ENCODE data around the gene RPH3AL. TPM values are rescaled to one million over a fixed set of nuclear protein-coding genes. Genes with fewer than 3 reads are reported as not detected.

Gene RPH3AL
- total RNA-seq, 1 experiment from 2014 or later = 3.0 TPM

DNA sequence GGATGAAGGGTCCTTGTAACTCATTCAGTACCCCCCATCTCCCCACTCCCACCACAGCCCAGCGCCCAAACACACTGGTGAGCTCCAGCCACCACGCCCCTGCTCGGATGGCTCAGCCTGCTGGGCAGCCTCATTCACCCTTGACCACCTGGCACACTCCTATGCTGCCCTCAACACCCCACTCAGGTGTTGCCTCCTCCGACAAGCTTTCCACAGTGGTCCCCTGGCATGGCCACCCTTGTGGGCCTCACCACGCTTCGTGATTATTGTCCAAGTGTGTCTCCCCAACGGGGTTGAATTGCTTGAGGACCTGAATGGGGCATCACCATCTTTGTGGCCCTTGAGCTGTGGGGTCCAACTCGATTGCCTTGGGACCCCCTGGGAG, 159.2 kb downstream of the RPH3AL start:
- no peaks in the 10 kb centered on the region for H3K79me1 ChIP-seq (ENCODE audit: insufficient read depth, low read depth, low read length, poor library complexity, severe bottlenecking)
- no peak overlapping the region for H2BK20ac ChIP-seq (ENCODE audit: low read depth, low read length, poor library complexity, severe bottlenecking)
- Mint-ChIP-seq H3K36me3 (ENCODE audit: insufficient read depth in 1 of 3, low read depth in 3 of 3) (peaks cover 0 to 4% (median 2%) of the 10 kb centered on the region in 3 experiments; a peak in 3 of 7 replicates), H3K4me1 (peaks cover 5% of the 10 kb centered on the region in 2 experiments; a peak in 3 of 4 replicates), H3K27ac (peak overlapping the region in 1 of 3 experiments; percentile 27; a peak in 2 of 7 replicates), H3K9me3 (peaks cover 3 to 7% of the 10 kb centered on the region in 2 experiments; a peak in 4 of 5 replicates), H3K4me3 (peak overlapping the region in 1 of 2 experiments; percentile 14; a peak in 1 of 5 replicates), H3K27me3 (ENCODE audit: low read depth) (peaks cover 7% of the 10 kb centered on the region)
- no CpG with 5 or more reads among the region's 8 CpGs for WGBS (ENCODE audit: extremely low coverage, insufficient read length, low lambda C conversion rate)
- no peak overlapping the region for H2BK5ac ChIP-seq (ENCODE audit: insufficient read length, low read length)
- H3K79me2 ChIP-seq (ENCODE audit: insufficient read depth, low read length) = no peaks in the 10 kb centered on the region
- H2BK12ac ChIP-seq (ENCODE audit: insufficient read length, low read depth, low read length) = no peak overlapping the region
- H2BK15ac ChIP-seq (ENCODE audit: low read depth, low read length) = no peak overlapping the region
- no peak overlapping the region for H3K4ac ChIP-seq (ENCODE audit: low read depth, low read length)
- H3K23me2 ChIP-seq (ENCODE audit: insufficient read length, low read depth, low read length, poor library complexity, severe bottlenecking) = no peaks in the 10 kb centered on the region
- H2AK5ac ChIP-seq (ENCODE audit: insufficient read length, low read length) = no peak overlapping the region
- no peak overlapping the region for H3K27ac ChIP-seq (ENCODE audit: insufficient read length, low read depth, low read length)
- no peak overlapping the region for H4K8ac ChIP-seq (replicated peaks; ENCODE audit: insufficient read length, low read depth, low read length)
- H2BK120ac ChIP-seq (ENCODE audit: low read depth, low read length, poor library complexity, severe bottlenecking) = no peak overlapping the region
- no peak overlapping the region for H4K91ac ChIP-seq (ENCODE audit: insufficient read length, low read depth, low read length)
- H3K14ac ChIP-seq (ENCODE audit: insufficient read depth, low read length) = no peak overlapping the region
- no peak overlapping the region for H3K56ac ChIP-seq (ENCODE audit: insufficient read length, low read depth, low read length)
- H3T11ph ChIP-seq (ENCODE audit: low read length) = no peak overlapping the region
- TF ChIP-seq, protein P1, sequence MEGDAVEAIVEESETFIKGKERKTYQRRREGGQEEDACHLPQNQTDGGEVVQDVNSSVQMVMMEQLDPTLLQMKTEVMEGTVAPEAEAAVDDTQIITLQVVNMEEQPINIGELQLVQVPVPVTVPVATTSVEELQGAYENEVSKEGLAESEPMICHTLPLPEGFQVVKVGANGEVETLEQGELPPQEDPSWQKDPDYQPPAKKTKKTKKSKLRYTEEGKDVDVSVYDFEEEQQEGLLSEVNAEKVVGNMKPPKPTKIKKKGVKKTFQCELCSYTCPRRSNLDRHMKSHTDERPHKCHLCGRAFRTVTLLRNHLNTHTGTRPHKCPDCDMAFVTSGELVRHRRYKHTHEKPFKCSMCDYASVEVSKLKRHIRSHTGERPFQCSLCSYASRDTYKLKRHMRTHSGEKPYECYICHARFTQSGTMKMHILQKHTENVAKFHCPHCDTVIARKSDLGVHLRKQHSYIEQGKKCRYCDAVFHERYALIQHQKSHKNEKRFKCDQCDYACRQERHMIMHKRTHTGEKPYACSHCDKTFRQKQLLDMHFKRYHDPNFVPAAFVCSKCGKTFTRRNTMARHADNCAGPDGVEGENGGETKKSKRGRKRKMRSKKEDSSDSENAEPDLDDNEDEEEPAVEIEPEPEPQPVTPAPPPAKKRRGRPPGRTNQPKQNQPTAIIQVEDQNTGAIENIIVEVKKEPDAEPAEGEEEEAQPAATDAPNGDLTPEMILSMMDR (conservative IDR thresholded peaks at IDR 0.05) = no peak
- H3K23ac ChIP-seq (ENCODE audit: insufficient read length, low read depth, low read length) = no peak overlapping the region
- H4K20me1 ChIP-seq (ENCODE audit: control insufficient read depth, insufficient read depth, insufficient read length) = peaks cover 3% of the 10 kb centered on the region
- H3K4me1 ChIP-seq (ENCODE audit: insufficient read depth, low read length) = no peaks in the 10 kb centered on the region
- no peaks in the 10 kb centered on the region for H3K9me3 ChIP-seq (ENCODE audit: control insufficient read depth, low read depth, low read length)
- no peak overlapping the region for H3K18ac ChIP-seq (ENCODE audit: insufficient read length, low read depth, low read length)
- no peak overlapping the region for H3K9ac ChIP-seq (ENCODE audit: extremely low read depth, insufficient read length, low read length)
- no peak overlapping the region for H2AFZ ChIP-seq (ENCODE audit: low read length)
- DNase-seq = no peak
- H3K27me3 ChIP-seq (ENCODE audit: insufficient read depth, low read length) = no peaks in the 10 kb centered on the region
- no peak overlapping the region for H4K5ac ChIP-seq (ENCODE audit: insufficient read length, low read depth, low read length)
- no peak overlapping the region for H3K4me2 ChIP-seq (ENCODE audit: insufficient read depth, insufficient read length, low read length)

Measured in H9 (cell line).